PC-9 (cell line): ENCODE measurements around the gene TSSK2.

ENCODE experiments used
- EZH2 ChIP-seq: fragments of 200-600 bp; sonication (generic); IDR thresholded peaks from 2 replicates; pipeline ENCODE4 v1.8.0; 2017; ENCODE audit warnings: antibody characterized with exemption, low read depth
- TF ChIP-seq, protein P1 (sequence below): fragments of 200-600 bp; sonication (generic); conservative IDR thresholded peaks from 2 replicates; pipeline ENCODE4 v1.6.1; 2017; ENCODE audit warnings: mixed run types, antibody characterized with exemption, mild to moderate bottlenecking, moderate library complexity

DNA sequence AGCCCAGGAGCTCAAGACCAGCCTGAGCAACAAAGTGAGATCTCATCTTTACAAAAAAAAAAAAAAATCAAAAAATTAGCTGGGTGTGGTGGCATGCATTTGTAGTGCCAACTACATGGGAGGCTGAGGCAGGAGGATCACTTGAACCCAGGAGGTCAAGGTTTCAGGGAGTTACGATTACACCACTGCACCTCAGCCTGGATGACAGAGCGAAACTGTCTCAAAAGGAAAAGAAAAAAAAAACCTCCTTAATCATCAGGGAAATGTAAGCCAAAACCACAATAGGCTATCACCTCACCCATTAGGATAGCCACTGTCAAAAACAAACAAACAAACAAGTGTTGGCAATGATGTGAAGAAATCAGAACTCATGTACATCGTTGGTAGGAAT lies 22.3 kb upstream of the TSSK2 start:
- TF ChIP-seq, protein P1, sequence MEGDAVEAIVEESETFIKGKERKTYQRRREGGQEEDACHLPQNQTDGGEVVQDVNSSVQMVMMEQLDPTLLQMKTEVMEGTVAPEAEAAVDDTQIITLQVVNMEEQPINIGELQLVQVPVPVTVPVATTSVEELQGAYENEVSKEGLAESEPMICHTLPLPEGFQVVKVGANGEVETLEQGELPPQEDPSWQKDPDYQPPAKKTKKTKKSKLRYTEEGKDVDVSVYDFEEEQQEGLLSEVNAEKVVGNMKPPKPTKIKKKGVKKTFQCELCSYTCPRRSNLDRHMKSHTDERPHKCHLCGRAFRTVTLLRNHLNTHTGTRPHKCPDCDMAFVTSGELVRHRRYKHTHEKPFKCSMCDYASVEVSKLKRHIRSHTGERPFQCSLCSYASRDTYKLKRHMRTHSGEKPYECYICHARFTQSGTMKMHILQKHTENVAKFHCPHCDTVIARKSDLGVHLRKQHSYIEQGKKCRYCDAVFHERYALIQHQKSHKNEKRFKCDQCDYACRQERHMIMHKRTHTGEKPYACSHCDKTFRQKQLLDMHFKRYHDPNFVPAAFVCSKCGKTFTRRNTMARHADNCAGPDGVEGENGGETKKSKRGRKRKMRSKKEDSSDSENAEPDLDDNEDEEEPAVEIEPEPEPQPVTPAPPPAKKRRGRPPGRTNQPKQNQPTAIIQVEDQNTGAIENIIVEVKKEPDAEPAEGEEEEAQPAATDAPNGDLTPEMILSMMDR: no peak
- no peak for TF ChIP-seq EZH2
